Dedifferentiated amniotic fluid mesenchymal stem cell (primary cell): Measurements from ENCODE around the gene CD28.

ENCODE experiments used
- DNase-seq: peaks from one replicate; pipeline ENCODE4 v3.0.0-alpha.2; 2016; ENCODE audit errors: extremely low spot score

CD28 gene

GRCh38 chr2:203706403-203706802, at the start of gene CD28:
CD28 (plus strand) TSS chr2:203706639; CDS start chr2:203706697, 58 bp downstream.
- no peak for DNase-seq

GRCh38 chr2:203659331-203660049, 46.9 kb upstream of the CD28 start:
- no peak for DNase-seq

DNA sequence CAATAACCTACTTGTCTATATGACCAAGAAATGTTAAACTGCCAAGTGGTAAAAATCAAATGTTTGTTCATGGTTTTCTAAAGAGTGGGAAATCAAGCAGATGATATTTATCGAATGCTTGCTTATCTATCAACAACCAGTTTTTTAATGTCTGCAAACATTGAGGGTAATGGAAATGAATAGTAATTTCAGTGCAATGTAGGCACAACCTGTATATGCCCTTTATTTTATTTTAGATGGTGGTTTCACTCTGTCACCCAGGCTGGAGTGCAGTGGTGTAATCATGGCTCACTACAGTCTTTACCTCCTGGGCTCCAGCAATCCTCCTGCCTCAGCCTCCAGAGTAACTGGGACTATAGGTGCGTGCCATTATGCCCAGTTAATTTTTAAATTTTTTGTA, 46.0 kb upstream of the CD28 start:
- DNase-seq, result no peak

GRCh38 chr2:203661279-203661908, 45.0 kb upstream of the CD28 start:
- no peak for DNase-seq

DNA sequence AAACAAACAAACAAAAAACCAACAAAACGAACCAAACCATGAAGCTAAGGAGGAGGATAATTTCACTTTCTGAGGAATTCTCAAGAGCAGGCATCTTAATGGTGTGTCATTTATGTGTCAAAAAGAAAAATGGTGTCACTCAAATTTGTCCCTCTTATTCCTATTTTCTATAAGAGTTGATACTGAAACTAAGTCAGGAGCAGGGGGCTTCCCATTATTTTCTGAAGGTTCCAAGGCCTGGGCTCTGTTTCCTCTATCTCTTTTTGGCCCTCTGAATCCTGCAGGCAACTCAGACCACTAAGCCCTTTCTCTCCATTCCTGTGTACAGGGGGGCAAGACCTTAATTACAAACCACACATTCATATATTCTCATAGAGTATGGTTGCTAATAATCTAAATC, 44.0 kb upstream of the CD28 start:
- no peak for DNase-seq

DNA sequence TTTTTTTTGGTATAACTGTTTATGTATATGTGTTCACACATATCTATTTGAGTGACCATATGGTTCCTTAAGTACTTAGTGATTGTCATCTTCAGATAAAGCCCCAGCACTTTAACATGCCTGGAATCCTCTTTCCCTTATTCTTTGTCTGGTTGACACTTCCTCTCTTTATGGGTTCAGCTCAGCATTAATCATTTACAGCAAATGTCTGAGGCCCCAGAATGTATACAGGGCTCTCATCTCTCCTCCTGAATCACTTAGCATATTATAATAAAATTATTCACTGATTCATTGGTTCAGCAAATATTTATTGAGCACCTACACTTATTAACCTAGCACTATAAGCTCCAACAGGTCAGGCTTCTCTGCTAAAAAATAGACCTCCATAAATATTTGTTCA, 43.5 kb upstream of the CD28 start:
- DNase-seq, result no peak

DNA sequence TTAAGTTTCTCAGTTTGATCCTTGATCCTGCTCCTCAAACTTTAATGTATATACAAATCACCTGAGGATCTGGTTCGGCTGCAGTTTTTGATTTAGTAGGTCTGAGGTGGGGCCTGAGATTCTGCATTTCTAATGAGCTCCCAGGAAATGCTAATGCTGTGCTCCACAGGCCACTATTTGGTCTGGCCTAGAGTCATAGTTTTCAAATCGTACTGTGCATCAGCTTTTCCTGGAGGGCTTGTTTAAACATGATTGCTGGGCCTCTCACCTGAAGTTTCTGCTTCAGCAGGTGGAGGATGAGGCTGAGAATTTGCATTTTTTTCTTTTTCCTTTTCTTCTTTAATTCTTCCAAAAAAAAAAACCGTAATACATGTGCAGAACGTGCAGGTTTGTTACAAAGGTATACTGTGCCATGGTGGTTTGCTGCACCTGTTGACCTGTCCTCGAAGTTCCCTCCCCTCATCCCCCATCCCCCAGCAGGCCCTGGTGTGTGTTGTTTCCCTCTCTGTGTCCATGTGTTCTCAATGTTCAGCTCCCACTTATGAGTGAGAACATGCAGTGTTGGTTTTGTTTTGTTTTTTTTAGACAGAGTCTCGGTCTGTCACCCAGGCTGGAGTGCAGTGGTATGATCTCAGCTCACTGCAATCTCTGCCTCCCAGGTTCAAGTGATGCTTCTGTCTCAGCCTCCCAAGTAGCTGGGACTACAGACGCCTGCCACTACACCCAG, 42.2 kb upstream of the CD28 start:
- no peak for DNase-seq

GRCh38 chr2:203667838-203668237, 38.6 kb upstream of the CD28 start:
- no peak for DNase-seq

DNA sequence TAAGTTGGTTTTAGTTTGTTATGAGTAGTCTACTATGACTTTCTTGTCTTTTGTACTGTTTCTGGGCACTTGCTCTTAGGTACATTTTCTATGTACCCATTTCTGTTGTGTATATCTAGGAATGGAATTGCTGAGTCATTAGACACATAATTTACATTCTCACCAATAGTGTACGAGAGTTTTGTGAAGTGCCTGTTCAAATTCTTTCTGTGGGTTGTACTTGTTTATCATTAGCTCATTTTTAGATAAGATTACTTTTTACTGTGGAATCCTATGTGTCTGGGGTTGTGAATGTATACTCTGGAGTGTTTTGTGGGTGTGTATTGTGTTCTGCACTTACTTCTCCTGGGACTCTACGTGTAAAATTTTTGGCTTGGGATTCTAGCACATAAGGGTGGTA, 36.6 kb upstream of the CD28 start:
- DNase-seq, result no peak

DNA sequence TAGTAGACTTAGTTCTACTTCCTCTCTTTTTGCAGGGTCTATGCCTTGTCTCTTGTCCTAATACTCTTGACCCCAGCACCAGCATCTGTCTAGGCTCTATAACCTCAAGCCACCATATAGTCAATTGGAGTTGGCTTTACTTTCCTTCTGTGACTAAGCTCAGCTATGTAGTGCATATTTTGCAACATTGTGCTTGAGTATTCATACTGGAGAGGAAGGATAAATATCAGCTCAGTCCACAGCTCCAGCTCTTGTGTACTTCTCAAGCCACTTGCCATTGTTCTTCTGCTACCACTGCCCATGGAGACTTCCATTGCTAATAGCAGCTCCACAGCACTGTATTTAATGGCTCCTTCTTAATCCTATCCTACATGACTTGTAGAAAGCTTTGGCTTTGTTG, 35.5 kb upstream of the CD28 start:
- no peak for DNase-seq

DNA sequence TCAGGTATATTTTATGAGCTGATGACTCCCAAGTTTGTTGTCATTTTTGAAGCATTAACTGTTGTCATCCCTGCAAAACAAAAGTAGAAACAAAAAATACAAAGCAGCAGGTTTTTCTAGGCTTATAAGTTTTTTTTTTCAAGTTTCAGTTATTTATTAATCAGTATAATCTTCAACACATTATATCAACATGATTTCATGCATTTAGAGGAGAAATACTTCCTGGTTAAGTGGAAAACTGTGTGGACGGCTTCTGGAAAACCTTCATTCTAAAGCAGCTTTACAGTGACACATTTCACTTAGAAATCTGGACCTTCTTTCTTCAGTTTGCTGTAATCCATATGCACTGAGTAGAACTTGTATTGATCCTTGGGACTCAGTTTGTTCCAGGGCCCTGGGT, 34.6 kb upstream of the CD28 start:
- no peak for DNase-seq

- no peak for DNase-seq
These were observed 33.6 kb upstream of the CD28 start for GRCh38 chr2:203672856-203673255.

GRCh38 chr2:203673933-203674332, 32.5 kb upstream of the CD28 start:
- DNase-seq, result no peak

GRCh38 chr2:203675086-203675485, 31.4 kb upstream of the CD28 start:
- no peak for DNase-seq

- DNase-seq, result no peak
These were observed 27.5 kb upstream of the CD28 start for GRCh38 chr2:203678971-203679370.

- no peak for DNase-seq
These were observed 27.0 kb upstream of the CD28 start for GRCh38 chr2:203679401-203679800.

GRCh38 chr2:203681978-203682377, 24.5 kb upstream of the CD28 start:
- no peak for DNase-seq

- DNase-seq, result no peak
These were observed 23.7 kb upstream of the CD28 start for GRCh38 chr2:203682688-203683130.

DNA sequence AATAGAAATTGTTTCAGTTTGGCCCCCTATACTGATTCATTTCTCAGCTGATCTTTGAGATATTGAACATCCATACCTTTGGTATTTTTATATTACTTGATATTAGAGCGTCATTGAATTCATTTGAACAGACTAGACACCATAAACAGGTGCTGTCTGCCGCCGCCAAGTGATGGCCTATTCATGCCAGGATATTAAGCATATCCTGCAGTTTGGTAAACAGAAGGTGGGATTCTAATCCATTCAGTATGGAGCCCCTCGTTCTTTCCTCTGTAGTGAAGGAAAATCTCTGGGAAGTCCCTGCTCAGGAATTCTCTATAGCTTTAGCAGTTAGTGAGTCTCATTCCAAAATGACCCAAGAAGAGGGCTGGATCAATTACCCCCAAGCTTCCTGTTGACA, 23.0 kb upstream of the CD28 start:
- no peak for DNase-seq

GRCh38 chr2:203683932-203684556, 22.4 kb upstream of the CD28 start:
- peak; percentile 24 for DNase-seq

DNA sequence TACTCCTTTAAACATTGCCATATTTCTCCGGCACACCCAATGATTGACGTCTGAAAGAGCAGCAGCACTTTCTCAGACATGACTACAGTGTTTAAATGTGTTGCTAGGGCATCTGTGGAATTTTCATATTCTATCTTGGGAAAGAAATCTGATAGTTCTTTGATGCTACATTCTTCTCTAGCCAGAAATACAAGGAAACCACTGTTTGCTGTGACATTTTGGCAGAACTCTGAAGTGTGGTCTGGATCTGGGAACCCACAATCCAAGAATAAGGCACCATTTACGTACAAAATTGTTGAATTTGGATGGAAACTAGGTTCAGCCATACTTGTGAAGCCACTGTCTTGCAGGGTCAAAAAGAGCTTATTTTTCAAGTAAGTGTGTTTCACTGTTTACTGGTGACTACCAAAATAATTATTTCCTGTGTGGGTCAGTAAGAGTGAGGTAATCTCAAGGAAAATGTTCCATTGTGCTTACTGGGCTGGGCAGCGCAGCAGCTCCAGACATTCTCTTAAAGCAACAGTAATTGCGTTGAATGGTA, 21.3 kb upstream of the CD28 start:
- peak; percentile 88 for DNase-seq

DNA sequence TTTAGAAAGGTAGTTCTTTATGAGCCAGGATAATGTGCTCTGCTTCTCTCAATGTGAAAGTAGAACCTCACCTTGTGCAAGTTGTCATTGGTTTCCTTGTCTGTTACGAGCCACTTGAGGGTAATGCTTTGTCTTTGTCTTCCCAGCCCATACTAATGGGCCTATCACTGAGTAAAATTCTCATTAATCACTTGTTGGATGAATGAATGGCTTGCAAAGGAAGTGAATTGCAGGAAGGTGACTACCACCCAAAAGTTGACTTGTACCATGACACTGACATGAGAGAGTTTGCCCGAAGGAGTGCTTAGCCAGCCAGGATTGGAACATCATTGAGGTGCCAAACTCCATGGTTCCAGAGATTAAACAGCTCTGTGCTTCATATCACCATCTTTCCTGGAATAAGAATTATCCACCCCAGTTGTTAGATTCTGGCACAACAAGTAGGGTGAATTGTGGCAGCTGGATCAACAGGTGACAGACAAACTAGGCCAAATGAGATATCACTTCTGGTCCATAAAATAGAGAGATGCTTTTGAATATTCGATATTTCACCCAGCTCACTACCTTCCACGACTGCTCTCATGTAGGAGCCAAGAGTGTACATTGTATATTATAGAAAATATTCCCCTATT, 20.5 kb upstream of the CD28 start:
- DNase-seq, result no peak
